ENCODE measurements around the gene FHAD1.

FHAD1 gene

GRCh38 chr1:15329104-15329820 lies 82.2 kb downstream of the FHAD1 start:
- DNase-seq = peak; percentile 69

- no peak for DNase-seq
Measured at GRCh38 chr1:15330028-15330427, 83.0 kb downstream of the FHAD1 start.

DNA sequence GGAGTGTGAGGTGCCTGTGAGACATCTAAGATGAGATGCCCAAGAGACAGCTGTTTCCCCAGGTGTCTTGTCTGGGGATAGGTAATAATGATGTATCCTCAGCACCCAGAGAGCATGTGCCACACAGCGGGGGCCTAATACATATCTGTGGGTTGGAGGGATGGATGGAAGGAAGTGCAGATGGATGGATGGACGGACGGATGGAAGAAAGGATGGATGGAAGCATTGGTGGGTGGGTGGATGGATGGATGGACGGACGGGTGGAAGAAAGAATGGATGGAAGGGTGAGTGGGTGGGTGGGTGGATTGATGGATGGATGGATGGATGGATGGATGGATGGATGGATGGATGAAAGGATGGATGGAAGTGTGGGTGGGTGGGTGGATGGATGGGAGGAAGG lies 84.2 kb downstream of the FHAD1 start:
- DNase-seq = no peak

DNA sequence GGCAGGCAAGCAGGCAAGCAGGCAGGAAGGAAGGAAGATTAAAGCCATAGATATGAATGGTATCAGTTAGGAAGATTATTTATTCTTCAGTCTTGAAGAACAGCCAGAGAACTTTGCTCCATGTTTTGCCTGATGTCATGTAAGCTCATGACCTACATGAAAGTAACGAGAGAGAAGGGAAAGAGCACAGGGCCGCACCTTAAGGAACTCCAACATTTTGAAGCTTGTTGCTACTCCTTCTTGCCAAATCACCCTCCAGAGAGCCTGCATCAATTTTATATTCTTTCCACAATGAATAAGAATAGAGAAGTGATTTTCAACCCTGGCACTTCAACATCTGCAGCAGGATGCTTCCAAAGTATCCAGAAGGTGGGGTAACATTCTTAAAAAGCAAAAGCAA lies 84.7 kb downstream of the FHAD1 start:
- DNase-seq = no peak

DNA sequence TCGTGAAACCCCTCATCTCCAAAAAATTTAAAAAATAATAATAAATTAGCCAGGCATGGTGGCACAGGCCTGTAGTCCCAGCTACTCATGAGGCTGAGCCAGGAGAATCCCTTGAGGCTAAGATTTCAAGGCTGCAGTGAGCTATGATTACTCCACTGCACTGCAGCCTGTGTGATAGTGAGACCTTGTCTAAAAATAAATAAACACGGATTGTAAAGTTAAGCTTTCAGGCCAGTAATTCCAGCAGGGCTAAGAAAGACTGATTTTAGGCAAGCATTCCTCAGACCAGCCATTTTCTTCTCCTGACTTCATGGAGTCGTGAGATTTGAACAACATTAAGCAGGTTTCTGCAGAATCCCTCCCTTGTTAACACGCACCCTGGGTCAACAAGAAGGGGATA lies 85.5 kb downstream of the FHAD1 start:
- no peak for DNase-seq

- DNase-seq = peak; percentile 27
Measured at GRCh38 chr1:15332952-15333715, 86.1 kb downstream of the FHAD1 start.

- no peak for DNase-seq
Measured at GRCh38 chr1:15334995-15335394, 88.0 kb downstream of the FHAD1 start.

DNA sequence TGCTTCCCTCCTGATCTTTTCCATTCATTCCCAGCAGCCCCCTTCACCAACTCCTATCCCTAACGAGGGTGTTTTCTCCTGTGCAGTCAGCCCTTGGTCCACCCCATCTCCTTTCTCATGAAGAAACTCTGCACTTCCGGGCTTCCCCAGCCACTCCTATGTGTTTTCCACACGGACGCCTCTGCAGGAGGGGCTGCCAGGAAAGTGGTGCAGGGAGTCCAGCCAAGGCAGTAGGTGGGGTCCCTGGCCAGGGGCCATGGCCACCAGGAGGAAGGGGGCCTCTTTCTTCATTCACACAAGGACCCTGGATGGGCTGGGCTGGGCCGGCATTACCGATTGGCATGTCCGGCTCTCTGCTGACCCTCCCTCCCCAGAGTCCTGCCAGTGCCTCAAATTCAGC lies 89.8 kb downstream of the FHAD1 start:
- no peak for DNase-seq

DNA sequence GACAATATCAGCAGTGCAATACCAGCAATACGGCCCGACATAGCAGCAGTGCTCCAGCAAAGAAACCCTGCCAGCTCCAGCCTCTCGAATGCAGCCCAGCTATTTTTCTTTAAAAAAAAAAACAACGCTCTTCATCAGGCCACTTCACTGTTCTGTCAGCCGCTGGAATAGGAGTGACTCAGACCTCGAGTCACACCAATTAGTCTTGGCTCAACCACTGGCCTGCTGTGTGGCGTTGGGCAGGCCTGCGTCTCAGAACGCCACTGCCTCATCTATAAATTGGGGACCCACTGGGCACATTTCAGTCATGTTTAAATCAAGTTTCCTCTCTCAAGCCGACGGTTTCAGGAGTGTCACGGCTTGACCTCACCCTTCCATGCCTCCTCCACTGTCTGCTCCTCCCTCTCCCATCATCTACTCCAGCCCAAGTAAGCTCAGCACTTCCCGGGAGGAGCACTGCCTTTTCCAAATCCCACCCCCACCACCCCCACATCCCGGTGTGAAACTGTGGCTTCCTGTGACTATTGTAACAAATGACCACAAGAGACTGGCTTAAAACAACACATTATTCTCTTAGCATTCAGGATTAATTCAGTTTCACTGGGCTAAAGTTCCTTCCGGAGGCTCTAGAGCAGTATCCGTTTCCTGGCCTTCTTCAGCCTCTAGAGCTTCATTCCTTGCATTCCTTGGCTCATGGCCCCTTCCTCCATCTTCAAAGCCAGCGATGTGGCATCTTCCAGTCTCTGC lies 90.8 kb downstream of the FHAD1 start:
- DNase-seq = peak; percentile 65

GRCh38 chr1:15339570-15339969 lies 92.5 kb downstream of the FHAD1 start:
- DNase-seq = no peak

DNA sequence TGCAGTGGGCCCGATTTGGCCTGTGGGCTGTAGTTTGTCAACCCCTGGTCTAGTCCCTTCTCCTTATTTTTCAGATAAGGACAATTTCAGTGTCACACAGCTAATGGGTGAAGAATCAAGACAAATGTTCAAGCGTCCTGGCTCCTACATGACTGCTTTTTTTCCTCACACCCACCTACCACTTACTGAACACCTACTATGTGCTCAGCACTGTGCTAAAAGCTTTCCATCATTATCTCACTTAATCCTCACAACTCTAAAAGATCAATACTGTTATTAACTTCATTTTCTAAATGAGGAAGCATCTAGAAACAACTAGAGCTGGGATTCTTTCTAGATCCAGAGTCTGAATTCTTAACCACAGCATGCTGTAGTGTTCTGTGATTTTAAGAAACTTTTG lies 94.2 kb downstream of the FHAD1 start:
- no peak for DNase-seq

DNA sequence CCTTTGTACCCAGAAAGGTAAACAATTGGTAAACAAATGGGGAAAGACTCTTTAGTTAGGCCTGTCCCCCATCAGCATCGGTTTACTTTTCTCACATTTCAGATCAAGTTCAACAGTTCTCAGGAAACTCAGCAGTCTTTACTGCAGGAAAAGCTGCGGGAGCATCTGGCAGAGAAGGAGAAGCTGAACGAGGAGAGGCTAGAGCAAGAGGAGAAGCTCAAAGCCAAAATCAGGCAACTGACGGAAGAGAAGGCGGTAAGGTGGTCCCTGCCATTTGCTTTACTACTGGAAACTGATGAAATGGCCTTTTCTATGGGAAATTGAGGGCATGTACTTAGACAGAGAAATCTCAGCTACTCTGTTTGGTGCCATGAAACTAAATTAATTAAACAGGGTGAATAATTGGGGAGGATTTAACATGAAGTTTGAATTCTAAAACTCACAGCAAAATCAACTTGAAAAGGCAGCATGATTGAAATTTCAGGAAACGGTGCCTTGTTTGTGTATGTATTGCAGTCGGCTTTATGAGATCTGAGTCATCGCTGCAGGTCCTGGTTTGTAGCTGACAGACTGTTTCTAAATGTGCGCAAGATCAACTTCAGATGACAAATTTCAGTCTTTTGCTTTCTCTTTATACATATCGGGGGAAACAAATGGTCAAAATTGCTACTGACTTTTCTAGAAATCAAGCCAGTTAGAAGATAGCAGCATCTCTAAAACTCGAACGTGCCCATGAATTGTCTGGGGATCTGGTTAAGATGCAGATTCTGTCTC lies 94.8 kb downstream of the FHAD1 start:
- peak; percentile 89 for DNase-seq

GRCh38 chr1:15342408-15342967 lies 95.5 kb downstream of the FHAD1 start:
- DNase-seq = no peak

DNA sequence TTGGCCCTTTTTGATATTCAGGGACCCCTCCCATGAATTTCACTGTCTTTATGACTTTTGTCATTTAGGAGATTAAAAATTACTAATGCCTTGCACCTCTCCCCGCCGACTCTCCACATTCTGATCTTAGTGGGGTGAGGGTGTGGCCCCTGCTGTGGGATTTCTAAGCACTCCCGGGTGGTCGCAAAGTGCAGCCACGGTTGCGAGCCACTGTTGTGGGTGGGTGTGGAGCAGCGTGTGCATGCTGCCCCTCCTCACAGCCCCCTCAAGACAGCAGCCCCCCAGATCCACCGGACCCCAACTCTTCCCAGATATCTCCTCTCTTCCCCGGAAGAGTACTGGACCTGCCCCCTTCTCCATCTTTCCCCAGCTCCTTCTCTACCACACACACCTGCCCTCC lies 96.1 kb downstream of the FHAD1 start:
- no peak for DNase-seq

- DNase-seq = no peak
Measured at GRCh38 chr1:15343729-15344128, 96.7 kb downstream of the FHAD1 start.

GRCh38 chr1:15344380-15344779 lies 97.4 kb downstream of the FHAD1 start:
- no peak for DNase-seq

- peak; percentile 31 for DNase-seq
Measured at GRCh38 chr1:15344800-15345704, 98.0 kb downstream of the FHAD1 start.

DNA sequence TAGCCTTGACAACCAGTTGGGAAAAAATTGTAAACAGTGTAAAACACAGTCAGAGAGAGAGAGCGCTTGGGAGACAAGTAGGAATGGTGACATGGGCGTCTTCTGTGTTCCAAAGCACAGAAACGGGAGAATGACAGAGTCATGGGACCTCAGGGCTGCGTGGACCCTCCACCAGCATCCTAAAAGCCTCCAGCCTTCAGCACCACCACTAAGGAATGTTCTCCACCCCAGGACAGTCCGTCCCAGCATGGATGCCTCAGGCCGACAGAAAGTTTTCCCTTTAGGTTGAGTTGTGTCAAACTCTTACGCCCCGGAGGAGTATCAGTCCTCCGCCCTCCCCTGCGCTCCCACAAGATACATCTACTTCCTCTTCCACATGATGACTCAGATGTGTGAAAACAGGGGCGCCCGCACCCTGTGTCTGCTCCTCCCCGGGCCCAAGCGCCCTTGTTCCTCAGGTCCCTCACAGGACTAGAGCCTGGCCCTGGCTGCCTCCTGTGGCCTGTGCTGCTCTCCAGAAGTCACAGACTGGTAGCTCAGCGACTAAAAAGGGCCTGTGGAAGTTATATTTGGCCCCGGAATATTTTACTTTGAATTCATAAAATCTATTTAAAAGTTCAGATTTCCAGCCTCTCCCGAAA lies 98.8 kb downstream of the FHAD1 start:
- peak; percentile 86 for DNase-seq

GRCh38 chr1:15346346-15347030 lies 99.5 kb downstream of the FHAD1 start:
- DNase-seq = peak; percentile 27

- DNase-seq = no peak
Measured at GRCh38 chr1:15347182-15347581, 100.2 kb downstream of the FHAD1 start.

All from inflammatory macrophage treated with lipopolysaccharide for 4 hours (primary cell).